Right hindlimb (tissue), 1 donor: ENCODE results near the gene DYRK4.

Experiments used
- DNase-seq: peaks from one replicate; pipeline ENCODE4 v3.0.0-alpha.2; 2018

The DYRK4 gene

DNA sequence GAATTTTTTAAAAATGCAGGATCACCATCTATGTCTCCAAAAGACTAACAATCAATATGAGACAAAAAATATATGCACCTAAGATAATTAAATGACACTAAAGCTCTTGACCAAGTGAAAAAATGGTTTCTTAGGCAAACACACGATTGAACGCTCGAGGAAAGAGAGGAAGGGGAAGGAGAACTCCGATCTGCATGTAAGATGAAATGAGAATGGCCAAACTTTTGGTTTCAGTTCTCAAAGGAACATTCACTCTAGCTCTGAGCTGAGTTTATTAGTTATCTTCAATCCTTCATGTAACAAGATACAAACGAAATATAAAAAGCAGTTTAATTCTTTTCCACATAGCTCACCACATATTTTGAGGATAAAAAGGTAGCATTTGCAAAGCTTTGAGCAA lies 2.8 kb downstream of the DYRK4 start:
- no peak for DNase-seq

DNA sequence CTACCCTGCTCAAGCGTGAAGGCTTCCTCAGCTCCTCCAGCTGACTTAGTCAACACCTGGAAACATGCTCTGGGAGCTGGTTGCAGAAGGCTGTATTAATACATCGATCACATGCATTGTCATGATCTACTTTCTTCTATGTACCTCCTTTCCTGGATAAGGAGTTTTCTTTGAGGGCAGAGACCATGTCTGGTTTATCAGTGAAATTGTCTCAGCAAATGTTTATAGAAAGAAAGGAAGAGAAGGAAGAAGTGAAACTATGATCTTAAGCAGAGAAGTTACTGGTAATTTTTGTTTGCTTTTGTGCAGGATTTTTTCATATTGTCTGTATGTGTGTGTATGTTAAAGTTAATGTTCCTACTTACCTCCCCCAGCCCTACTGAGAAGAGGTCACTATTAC lies 4.5 kb downstream of the DYRK4 start:
- no peak for DNase-seq

DNA sequence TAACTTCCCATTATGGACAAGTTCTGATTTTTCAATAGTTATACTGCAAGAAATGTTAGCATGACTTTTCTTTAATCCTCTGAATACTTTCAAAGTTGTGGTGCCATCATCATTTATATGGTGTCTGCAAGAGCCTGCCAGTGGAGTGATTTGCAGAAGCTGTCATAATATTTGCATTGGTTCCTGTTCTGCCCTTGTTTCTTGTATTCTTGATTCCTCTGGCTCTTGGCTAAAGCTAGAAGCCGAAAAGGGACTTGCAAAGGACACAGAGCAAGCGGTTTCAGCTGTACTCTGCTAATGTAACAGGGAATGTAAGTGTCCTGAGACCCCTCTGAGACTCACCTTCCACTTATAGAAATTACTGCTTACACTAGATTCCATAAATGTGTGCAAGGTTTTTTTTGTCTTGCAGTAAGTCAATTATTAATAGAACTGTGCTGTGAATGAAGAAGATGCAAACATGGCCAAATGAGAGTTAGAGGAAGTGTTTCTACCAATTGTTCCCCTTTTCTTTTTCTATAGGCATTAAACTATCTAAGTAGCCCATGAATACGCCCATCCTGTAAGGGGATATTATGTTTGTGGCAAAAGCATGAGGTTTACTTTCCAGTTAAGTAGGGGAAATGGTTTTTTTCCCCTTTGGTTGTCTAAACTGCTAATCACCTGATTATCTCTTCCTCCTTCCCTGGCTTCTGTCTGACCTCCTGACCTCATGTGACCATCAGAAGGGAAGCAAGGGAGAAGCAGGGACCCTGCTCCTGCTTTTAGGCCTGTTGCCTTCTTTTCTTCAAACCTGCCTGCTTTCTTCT lies 5.3 kb downstream of the DYRK4 start:
- no peak for DNase-seq

DNA sequence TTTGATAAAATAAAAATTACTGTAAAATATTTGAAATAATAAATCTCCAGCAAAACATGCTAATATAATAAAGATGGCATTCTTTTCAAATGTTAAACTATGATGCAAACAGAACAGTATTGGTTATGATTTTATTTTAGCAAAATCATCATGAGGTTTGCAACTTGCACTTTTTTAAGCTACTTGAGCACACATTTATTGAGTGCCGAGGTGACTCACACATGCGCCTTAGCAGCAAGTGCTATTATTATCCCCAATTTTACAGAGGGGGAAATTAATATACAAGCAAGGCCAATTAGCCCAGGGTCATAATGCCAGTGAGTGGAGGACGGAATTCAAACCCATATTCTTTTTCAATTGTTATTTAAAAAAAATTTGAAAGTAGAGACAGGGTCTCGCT lies 7.3 kb downstream of the DYRK4 start:
- DNase-seq, result no peak

DNA sequence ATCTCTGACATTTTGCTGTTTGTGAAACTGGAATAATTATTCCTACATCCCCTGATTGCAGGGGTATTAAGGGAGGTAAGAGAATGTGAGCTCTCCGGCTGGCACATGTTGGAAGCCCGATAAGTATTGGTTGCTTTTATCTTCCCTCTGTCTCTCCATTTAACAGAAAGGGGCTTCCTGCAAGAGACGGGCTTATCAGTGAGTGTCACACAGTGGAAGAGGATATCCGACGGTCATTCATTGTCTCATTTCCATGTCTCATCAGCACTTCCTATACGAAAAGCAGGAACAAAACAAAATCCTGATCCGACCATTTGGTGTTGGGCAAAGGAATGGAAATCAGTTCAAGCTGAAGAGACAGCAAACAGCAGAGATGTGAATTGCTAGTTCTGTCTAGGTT lies 10.7 kb downstream of the DYRK4 start:
- DNase-seq, result no peak

DNA sequence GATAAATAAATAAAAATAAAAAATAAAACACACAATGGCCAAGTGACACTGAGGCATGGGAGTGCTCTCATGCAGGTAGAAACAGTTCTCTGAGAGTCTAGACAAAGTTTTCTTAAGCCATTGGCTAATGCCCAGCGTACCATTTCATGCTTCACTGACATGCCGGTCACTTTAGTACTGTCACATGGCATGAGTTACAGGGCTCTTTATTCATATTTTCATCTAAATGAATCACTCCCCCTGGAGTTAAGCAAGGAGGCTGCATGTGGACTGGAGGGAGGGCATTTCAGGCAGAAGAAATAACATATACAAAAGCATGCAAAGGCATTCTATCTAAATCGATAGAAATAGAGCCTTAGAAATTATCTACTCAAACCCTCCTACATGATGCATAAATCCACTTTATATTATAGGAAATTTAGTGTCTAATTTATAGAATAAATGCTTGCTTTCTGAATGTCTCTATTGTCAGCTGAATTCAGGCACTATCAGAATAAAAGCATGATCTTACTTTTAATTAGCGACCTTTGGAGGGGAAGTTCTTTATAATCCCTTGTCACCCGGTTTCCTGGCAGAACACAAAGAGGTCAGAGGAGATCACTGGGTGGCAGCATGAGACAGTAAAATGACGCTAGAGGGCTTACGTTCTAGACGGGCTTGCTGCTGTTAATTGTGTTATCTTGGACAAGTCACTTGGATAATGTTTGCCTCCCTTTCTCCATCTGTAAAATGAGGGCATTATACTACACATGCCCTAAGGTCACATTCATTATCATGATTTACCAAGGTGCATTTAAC lies 17.5 kb downstream of the DYRK4 start:
- no peak for DNase-seq

DNA sequence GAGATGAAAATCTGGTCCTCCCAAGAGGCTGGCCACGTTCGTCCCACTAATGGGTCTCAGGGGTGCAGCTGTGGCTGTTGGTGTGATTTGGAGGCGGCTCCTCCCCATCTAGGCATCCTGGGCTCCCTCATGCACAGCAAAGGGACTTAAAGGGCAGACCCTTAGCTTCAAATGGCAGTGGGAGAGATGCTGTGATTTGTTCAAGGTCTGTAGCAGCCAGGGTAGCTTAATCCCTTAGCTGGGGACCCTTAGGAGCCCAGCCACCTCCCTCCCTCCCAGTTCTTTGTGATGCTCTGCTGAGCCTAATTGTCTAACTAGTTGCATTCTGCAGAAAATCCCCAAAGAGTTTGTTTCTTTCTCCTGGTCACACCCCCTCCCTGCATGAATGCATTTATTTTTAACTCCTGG lies 18.3 kb downstream of the DYRK4 start:
- DNase-seq, result no peak

DNA sequence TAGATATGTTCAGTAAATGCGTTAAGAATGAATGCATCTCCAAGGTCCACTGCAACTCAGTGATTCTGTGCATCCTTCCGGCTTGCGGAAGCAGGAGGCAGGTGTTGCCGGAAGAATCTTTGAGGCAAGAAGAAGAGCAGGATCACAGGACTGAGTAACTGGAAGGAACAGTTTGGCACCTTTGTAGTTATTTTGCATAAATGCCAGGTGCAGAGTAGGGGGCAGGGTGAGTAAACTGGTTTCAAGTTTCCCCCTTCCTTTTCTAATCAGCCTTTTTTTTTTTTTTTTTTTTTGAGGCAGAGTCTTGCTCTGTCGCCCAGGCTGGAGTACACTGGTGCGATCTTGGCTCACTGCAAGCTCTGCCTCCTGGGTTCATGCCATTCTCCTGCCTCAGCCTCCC lies 22.3 kb downstream of the DYRK4 start:
- DNase-seq, result no peak

DNA sequence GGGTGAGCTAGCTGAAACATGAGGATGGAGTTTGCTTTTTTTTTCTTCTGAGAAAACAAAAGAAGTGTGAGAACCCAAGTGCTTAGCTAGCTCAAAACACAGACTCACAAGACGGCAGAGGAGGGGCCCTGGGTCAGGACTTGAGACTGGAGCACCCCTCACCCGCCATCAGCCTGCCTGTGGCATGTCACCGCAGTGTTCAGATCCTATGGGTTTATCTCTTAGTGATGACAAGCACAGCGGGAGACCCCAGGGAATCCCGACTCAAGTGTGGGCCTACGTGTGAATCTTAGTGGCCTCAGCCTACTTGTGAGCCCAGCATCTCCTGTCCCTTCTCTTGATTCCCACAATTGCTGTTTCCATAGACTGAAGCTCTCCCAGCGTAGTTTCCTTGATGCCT lies 22.9 kb downstream of the DYRK4 start:
- DNase-seq, result no peak

DNA sequence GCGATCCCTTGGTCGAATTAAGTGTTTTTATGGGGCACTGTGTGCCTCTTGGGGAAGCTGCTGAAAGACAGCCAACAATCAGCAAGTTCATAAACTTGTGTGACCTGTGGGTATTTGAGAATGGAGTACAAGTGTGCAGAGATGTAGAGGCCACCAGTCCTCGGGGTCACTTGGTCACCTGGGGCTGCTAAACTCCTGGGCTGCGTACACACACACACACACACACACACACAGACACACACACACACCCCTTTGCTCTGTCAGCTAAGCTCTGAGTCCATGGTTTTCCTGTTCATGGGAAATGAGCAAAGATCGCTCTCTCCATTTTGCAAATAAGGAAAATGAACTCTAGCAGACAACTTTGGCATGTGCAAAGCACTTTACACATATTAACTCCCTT lies 24.5 kb downstream of the DYRK4 start:
- no peak for DNase-seq

DNA sequence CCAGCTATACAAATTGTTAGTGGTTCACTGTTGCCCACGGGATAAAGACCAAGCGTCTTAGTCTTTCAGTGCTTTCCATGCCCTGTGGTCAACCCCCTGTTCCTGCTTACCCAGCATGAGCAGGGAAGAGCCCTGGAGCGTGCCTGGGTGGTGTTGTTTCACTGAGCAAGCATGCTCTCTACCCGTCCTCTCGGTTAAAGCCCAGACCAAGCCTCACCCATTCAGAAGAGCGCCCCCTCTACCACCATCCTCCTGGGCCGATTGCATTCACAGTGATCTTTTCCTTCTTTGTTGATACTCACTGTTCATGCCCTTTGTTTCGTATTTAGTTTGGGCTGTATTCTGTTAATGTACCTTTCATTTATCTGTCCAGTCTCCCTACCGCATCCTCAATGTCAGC lies 25.1 kb downstream of the DYRK4 start:
- no peak for DNase-seq

DNA sequence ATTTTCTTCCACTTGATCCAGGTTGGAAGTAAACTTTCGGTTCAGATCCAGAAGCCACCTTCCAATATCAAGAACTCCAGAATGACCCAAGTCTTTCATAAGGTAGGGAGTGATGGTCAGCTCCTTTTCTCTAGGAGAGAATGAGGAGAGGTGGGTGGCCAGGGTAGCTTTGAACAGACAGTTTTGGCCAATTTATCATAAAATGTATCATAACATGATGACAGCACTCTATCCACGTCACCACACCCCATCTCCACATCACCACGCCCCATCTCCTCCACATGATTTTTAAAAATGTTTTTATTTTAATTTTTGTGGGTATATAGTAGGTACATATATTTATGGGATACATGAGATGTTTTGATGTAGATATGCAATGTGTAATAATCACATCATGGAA lies 26.9 kb downstream of the DYRK4 start:
- DNase-seq, result no peak

DNA sequence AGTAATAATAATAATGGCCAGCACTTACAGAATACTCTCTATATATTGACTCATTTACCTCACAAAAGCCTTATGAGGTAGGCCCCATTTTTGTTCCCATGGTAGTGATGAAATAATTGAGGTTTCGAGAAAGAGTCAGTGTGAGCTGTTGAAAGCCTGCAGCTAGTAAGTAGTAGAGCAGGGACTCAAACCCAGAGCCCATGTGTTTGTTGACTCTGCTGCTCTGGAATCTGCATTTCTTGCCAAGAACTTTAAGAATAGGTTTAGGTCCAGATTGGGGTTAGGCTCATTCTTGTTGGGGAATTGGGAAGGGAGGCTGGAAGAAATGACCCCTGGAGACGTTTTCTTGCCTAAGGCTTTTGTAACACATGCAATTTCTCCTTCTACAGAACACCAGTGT lies 27.9 kb downstream of the DYRK4 start:
- DNase-seq, result no peak

DNA sequence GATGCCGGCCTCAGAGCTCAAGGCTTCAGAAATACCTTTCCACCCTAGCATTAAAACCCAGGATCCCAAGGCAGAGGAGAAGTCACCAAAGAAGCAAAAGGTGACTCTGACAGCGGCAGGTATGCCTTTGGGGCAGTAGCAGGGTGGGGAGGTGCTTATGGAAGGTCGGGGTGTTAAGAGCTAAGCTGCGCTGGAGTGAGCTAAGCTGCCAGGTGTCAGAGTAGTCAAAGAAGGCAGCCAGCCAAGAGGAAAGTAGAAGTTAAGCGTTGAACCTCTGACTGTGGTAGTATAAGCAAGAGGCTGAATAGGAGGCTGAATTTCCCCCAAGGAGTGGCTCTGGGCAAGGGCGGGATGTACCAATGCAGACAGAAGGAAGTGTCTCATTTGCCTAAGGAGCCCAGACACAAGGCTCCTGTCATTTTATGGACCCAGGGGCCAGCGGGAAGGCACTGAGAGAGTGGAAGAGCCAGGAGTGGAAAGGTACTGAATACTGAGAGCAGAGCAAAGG lies 29.2 kb downstream of the DYRK4 start:
- DNase-seq, result no peak

DNA sequence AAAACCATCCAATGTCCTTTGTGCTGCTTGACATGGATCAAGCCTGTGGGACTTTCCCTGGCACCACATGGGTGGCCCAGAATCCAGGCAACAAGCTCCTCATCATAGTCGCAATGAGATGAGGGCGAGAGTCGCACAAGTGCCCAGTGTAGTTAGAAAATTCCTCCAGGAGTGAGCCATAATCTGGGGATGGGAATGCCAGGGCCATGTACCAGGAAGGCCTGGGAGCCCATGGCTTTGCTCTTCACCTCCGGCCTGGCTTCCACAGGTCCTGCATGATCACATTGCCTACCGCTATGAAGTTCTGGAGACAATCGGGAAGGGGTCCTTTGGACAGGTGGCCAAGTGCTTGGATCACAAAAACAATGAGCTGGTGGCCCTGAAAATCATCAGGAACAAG lies 33.9 kb downstream of the DYRK4 start:
- no peak for DNase-seq

DNA sequence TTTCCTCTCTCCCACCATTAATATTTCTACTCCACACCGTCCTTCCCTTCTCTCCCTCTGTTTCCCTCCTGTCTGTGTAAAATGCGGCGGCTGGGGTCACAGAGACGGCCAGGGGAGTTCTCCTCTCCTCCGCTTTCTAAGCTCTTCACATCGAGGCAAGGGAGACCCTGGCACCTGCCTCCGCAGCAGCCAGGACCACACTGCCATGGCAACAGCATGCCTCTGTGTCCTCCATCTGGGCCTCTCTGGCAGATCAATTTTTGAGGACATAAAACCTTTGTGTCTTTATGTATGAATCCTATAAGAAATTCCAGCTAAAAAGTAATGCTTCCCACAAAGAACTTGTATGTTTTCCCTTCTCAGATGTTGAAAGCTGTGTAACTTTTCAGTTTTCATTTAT lies 41.4 kb downstream of the DYRK4 start:
- DNase-seq, result no peak

DNA sequence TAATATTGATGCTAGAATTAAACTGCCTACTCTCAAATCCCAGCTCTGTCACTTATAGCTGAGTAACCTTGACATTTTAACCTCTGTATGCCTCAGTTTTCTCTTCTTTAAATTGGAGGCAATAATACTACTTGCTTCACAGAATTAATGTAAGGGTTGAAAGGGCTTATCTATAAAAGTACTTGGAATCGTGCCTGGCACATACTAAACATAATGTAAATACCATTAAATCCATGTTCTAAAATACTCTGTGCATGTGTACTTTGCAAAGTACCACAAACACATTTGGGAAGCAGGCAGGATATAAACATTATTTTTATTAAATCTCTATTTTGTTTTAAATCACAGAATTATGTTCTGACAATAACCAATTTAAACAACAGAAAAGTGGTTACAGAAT lies 41.9 kb downstream of the DYRK4 start:
- no peak for DNase-seq

DNA sequence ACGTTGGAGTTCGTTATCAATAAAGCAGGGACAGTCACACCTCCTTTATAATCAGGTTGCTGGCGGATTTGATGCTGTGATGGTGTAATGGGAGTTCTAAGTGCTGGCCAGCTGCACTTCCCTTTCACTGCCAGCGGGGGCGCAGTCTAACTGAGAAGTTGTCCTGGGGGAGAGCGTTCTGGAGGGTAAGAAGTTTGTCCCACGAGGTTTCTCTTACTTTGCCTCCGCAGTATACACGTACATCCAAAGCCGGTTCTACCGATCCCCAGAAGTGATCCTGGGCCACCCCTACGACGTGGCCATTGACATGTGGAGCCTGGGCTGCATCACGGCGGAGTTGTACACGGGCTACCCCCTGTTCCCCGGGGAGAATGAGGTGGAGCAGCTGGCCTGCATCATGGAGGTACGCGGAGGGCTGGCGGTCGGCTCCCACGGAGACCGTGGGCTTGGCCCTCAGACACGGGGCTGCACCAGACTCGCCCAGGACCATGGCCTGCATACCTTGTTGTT lies 42.7 kb downstream of the DYRK4 start:
- DNase-seq, result peak; percentile 75

DNA sequence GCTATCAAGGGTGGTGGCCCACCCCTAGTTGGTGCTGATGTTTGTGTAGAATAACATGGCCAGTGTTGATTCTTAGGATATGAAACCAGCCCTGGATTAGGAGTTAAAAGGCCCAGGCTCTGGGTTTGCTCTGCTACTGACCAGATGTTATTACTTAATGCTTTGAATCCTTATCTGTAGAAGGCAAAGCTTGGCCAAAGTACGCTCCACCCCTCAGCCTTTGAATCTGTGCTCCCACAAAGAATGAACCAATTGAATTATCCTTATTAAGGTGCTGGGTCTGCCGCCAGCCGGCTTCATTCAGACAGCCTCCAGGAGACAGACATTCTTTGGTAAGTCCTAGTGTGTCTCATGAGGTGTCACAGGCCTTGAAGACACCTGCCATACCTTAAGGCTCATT lies 45.0 kb downstream of the DYRK4 start:
- no peak for DNase-seq

DNA sequence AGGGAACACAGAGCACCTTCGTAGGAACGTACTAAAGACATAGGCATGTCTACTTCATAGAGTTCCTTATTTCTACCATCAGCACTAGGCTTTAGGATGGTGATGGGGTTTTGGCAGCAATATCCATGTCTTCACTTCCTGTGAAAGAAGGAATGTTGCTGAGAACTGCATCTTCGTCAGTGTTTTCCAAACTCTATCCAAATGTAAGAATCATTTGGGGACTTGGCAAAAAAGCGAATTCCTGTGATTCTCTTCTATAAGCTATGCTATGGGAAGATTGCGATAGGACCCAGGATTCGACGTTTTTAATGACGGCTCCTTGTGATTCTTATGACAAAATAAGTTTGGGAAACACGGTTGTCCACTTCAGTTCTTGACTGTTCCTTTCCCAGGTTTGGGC lies 47.1 kb downstream of the DYRK4 start:
- no peak for DNase-seq

DNA sequence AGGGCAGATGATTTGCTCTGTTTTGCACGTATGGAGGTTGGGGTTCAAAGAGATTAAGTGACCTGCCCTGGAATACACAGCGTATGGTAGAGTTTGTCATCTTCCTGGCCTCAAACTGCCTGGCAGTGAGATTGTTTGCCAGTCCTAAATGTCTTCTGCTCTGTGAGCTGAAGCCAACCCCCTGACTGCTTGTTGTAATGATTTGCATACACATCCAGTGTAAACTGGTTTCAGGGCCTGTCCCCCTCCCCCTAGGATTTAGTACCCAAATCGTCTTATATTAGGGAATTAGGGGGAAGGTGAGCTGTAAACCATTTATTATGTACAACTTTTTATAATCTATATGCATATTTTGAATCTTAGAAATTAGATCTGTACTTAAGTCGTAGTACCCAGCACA lies 48.5 kb downstream of the DYRK4 start:
- DNase-seq, result no peak

DNA sequence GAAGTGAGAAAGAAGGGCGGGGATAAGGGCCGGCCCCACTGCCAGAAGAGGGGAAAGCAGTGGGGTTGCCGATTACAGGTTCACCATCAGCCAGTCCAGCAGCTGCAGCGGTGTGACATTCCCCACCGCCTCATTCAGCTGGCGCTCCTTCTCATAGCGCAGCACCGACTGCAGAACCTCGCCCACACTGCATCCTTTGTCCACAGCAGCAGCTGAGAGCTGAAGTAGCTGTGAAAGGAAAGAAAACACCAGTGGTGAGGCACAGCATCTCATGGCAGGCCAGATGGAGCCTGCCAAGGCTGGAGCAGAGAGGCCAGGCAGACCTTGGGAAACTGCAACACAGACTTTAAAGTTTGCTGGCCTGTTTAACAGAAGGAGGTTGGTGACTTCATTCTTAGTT lies 53.7 kb downstream of the DYRK4 start:
- DNase-seq, result no peak

DNA sequence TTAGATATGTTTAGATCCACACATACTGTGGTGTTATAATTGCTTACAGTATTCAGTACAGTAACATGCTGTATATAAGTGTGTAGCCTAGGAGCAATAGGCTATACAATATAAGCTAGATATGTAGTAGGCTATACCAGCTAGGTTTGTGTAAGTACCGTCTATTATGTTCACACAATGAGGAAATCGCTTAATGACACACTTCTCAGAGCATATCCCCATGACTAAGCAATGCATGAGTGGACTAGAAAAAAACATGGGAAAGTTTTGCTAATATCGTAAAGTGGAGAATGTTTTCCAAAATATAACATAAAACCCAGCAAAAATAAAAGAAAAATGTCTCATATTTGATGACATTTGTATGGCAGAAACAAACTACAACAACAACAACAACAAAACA lies 59.5 kb downstream of the DYRK4 start:
- DNase-seq, result no peak

DNA sequence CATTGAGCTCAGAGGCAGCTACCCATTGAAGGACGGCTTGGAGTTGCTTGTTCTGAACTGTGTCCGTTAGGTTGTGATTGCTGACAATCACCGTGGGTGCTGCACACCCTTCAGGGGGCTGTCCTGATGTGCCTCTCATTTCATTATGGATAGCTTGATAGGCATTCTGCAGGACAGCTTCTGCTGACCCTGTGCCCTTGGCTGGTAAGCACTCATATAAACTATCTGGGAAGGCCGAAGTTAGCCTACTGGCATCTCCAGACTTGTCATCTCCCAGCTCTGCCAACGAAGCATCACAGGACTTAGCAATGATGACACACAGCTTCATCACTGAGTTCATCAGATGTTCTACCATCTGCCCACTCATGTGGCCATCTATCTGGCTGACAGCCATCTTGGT lies 64.5 kb downstream of the DYRK4 start:
- DNase-seq, result no peak
